Measurements from ENCODE around the gene LTBP2.

GRCh38 chr14:74645756-74646470, 33.9 kb upstream of the LTBP2 start:
- TF ChIP-seq CTCF (IDR thresholded peaks at IDR 0.05 in 4 of 5, conservative IDR thresholded peaks at IDR 0.05 in 1 of 5) (no peak), POLR2A (IDR thresholded peaks at IDR 0.05) (no peak)
